ENCODE measurements around the gene FIGN. TPM values are rescaled to one million over a fixed set of nuclear protein-coding genes. Genes with fewer than 3 reads are reported as not detected.

FIGN gene
- total and polyA plus RNA-seq, 12 donors: 2.1 to 17.0 (median 11.9) TPM

GRCh38 chr2:163565192-163565591, 170.6 kb downstream of the FIGN start:
- ATAC-seq: no peak
- Histone ChIP-seq H3K9me3 (no peaks in the 10 kb centered on the region), H3K4me3 (no peak overlapping the region), H3K27me3 (no peaks in the 10 kb centered on the region), H3K27ac (no peak overlapping the region), H3K36me3 (no peaks in the 10 kb centered on the region), H3K4me1 (no peaks in the 10 kb centered on the region)
- intact Hi-C loops (cut with DNase I): no loop called here
- DNase-seq: no peak
- 86 to 90% methylated on average over 1 of the region's 1 CpG for WGBS, 2 donors
- no peak for TF ChIP-seq CTCF (IDR thresholded peaks at IDR 0.05)

- H3K36me3 ChIP-seq: no peaks in the 10 kb centered on the region
- H3K4me3 ChIP-seq: no peak overlapping the region
- no peak overlapping the region for H3K27ac ChIP-seq
- DNase-seq (no peak), ATAC-seq (no peak)
- no peaks in the 10 kb centered on the region for H3K9me3 ChIP-seq
- intact Hi-C loops (cut with DNase I): no loop called here
- H3K27me3 ChIP-seq: no peaks in the 10 kb centered on the region
- TF ChIP-seq CTCF (IDR thresholded peaks at IDR 0.05): no peak
- no peaks in the 10 kb centered on the region for H3K4me1 ChIP-seq
These were observed 171.6 kb downstream of the FIGN start for GRCh38 chr2:163564236-163564635.

- TF ChIP-seq CTCF (IDR thresholded peaks at IDR 0.05): no peak
- Histone ChIP-seq H3K27me3 (no peaks in the 10 kb centered on the region), H3K4me3 (no peak overlapping the region), H3K36me3 (no peaks in the 10 kb centered on the region), H3K4me1 (no peaks in the 10 kb centered on the region), H3K27ac (no peak overlapping the region), H3K9me3 (no peaks in the 10 kb centered on the region)
- ATAC-seq (no peak), DNase-seq (no peak)
- intact Hi-C loops (cut with DNase I): no loop called here
- 73 to 75% methylated on average over 3 of the region's 3 CpGs for WGBS, 2 donors
These were observed 172.5 kb downstream of the FIGN start for GRCh38 chr2:163563336-163563735.

GRCh38 chr2:163558251-163559021, 177.4 kb downstream of the FIGN start:
- DNase-seq (no peak), ATAC-seq (no peak)
- H3K36me3 ChIP-seq: no peaks in the 10 kb centered on the region
- TF ChIP-seq CTCF (IDR thresholded peaks at IDR 0.05): no peak
- no peak overlapping the region for H3K4me3 ChIP-seq
- H3K4me1 ChIP-seq: no peaks in the 10 kb centered on the region
- no peak overlapping the region for H3K27ac ChIP-seq
- H3K9me3 ChIP-seq: no peaks in the 10 kb centered on the region
- H3K27me3 ChIP-seq: no peaks in the 10 kb centered on the region
- 82 to 87% methylated on average over 8 of the region's 8 CpGs for WGBS, 2 donors
- intact Hi-C loops (cut with DNase I): no loop called here

Measured in heart right ventricle (tissue), 16 donors.